WERI-Rb-1 (cell line): ENCODE results near the gene NGFR.

ENCODE experiments used
- DNase-seq: peaks from one replicate; pipeline ENCODE4 v3.0.0-alpha.2; 2020
- H3K27ac ChIP-seq: fragments of 250-450 bp; sonication (Bioruptor Pico); 2 replicates; pipeline ENCODE4 v1.5.1; 2020; ENCODE audit warnings: mild to moderate bottlenecking, moderate library complexity
- H3K27me3 ChIP-seq: fragments of 250-450 bp; sonication (Bioruptor Pico); 2 replicates; pipeline ENCODE4 v1.5.1; 2021; ENCODE audit warnings: mild to moderate bottlenecking, low read depth, moderate library complexity; ENCODE audit not compliant: insufficient read depth, severe bottlenecking
- H3K36me3 ChIP-seq: fragments of 250-450 bp; sonication (Bioruptor Pico); 2 replicates; pipeline ENCODE4 v1.5.1; 2020; ENCODE audit warnings: mild to moderate bottlenecking, moderate library complexity
- H3K4me3 ChIP-seq: 2 replicates; pipeline ENCODE4 v1.5.1; 2011; ENCODE audit warnings: low read depth, mild to moderate bottlenecking, control low read depth, low read length
- H3K9me3 ChIP-seq: fragments of 250-450 bp; sonication (Bioruptor Pico); 2 replicates; pipeline ENCODE4 v1.5.1; 2021; ENCODE audit warnings: mild to moderate bottlenecking, moderate library complexity; ENCODE audit not compliant: severe bottlenecking
- TF ChIP-seq, protein P1 (sequence below): IDR thresholded peaks from 2 replicates; pipeline ENCODE4 v1.5.1; 2011; ENCODE audit warnings: low read depth, mild to moderate bottlenecking, control low read depth, inconsistent platforms, low read length

NGFR gene

DNA sequence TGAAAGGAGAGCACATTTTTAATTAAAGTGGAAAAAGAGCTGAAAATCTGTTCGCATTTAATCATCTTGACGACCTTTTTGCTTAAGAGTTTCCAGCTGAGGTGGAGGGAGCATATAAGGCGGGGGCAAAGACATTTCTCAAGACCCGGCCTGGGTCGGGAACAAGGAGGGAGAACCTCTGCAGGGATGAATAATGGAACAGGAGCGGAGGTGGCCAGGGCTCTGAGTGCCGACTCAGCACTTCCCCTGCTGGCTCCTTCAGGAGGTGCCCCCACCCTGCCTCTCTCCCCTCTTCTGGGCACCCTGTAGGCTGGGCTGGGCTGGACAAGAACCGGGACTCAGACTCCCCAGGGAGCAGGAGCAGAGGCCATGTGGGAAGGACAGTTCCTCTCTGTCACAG is 7.9 kb upstream of the NGFR start:
- Histone ChIP-seq H3K36me3 (no peaks in the 10 kb centered on the region), H3K27me3 (no peaks in the 10 kb centered on the region), H3K4me3 (no peak overlapping the region), H3K27ac (peak overlapping the region; percentile 80), H3K9me3 (no peaks in the 10 kb centered on the region)
- TF ChIP-seq, protein P1, sequence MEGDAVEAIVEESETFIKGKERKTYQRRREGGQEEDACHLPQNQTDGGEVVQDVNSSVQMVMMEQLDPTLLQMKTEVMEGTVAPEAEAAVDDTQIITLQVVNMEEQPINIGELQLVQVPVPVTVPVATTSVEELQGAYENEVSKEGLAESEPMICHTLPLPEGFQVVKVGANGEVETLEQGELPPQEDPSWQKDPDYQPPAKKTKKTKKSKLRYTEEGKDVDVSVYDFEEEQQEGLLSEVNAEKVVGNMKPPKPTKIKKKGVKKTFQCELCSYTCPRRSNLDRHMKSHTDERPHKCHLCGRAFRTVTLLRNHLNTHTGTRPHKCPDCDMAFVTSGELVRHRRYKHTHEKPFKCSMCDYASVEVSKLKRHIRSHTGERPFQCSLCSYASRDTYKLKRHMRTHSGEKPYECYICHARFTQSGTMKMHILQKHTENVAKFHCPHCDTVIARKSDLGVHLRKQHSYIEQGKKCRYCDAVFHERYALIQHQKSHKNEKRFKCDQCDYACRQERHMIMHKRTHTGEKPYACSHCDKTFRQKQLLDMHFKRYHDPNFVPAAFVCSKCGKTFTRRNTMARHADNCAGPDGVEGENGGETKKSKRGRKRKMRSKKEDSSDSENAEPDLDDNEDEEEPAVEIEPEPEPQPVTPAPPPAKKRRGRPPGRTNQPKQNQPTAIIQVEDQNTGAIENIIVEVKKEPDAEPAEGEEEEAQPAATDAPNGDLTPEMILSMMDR: peak; percentile 45
- DNase-seq: no peak

DNA sequence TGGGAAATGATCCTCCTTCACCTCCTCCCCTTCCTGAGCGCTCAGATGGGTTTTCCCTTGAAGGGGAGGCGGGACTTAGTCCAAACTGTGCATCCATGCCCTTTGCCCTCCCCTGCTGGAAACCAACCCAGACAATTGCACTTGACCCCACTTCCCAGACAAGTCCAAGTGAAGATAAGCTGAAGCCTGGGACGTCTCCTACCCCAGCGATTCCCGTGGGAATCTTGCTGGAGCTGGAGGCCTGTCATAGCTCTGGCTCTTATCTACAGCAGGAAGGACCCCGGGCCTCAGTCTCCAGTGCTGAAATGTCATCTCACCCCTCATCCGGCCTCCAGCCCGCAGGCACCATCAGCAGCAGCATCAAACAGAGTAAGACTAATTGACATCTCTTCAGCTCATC is 6.5 kb upstream of the NGFR start:
- Histone ChIP-seq H3K36me3 (no peaks in the 10 kb centered on the region), H3K27me3 (no peaks in the 10 kb centered on the region), H3K9me3 (no peaks in the 10 kb centered on the region), H3K4me3 (no peak overlapping the region), H3K27ac (no peak overlapping the region)
- DNase-seq: no peak
- TF ChIP-seq, protein P1: no peak

DNA sequence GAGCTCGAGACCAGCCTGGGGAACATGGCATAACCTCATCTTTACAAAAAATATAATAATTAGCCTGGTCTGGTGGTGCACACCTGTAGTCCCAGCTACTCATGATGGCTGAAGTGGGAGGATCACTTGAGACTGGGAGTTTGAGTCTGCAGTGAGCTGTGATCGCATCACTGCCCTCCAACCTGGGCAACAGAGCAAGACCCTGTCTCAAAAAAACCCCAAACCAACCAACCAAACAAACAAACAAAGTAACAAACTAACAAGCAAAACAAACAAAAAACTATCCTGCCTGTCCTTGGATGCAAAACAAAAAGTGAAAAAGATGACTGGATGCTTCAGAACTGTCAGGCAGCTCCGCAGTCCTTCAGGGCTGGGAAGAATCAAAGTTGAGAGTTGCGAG is 5.7 kb upstream of the NGFR start:
- TF ChIP-seq, protein P1: no peak
- no peak for DNase-seq
- Histone ChIP-seq H3K9me3 (no peaks in the 10 kb centered on the region), H3K4me3 (no peak overlapping the region), H3K36me3 (no peaks in the 10 kb centered on the region), H3K27ac (no peak overlapping the region), H3K27me3 (no peaks in the 10 kb centered on the region)

DNA sequence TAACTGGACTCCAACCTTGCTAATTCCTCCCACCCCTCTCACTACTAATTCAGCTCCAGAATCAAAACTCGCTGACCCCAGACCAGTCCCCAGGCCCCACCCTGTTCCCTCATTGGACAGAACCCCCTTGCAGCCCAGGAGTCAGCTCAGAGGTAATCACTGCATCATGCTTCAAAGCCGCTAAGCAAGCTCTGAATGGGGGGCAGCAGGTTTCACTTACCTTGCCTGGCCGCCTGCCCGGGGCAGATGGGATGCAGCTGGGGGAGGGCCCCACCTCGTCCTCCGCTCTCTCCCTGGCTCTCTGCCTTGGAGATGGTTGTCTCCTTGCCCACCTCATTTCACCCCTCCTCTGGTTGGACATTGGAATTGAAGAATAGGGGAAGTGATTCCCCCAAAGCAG is 4.8 kb upstream of the NGFR start:
- H3K9me3 ChIP-seq: no peaks in the 10 kb centered on the region
- H3K27ac ChIP-seq: peak overlapping the region; percentile 17
- H3K4me3 ChIP-seq: no peak overlapping the region
- no peaks in the 10 kb centered on the region for H3K27me3 ChIP-seq
- H3K36me3 ChIP-seq: no peaks in the 10 kb centered on the region
- peak; percentile 65 for DNase-seq
- TF ChIP-seq, protein P1: no peak

DNA sequence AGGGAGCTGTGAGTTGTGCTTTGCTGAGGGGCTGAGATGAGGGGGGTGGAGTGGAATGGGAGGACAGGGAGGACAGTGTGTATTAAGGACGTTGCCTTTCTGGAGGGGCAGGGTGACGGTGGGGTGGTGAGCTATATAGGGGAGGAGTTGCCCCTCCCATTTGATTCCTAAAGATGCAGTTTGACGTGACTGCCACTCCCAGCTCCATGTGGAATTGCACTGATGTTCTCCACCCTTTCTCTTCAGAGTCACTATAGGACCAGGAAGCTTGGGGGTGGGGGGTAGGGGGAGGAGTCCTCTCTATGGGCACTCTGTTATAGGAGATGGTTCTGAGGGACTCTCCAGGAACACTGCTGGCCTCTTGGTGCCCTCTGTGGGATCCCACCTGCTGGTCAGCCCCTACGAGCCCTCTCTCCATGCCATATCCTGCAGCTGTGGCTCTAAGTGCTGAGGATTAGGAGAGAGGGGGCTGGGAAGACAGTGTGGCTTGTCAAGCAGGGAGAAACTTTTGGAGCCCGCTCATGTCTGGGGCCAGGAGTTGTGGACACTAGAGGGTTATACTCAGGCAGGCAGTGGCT is 3.8 kb upstream of the NGFR start:
- TF ChIP-seq, protein P1: no peak
- Histone ChIP-seq H3K27me3 (peaks cover 6% of the 10 kb centered on the region), H3K36me3 (no peaks in the 10 kb centered on the region), H3K4me3 (no peak overlapping the region), H3K27ac (no peak overlapping the region), H3K9me3 (peaks cover 2% of the 10 kb centered on the region)
- DNase-seq: no peak

DNA sequence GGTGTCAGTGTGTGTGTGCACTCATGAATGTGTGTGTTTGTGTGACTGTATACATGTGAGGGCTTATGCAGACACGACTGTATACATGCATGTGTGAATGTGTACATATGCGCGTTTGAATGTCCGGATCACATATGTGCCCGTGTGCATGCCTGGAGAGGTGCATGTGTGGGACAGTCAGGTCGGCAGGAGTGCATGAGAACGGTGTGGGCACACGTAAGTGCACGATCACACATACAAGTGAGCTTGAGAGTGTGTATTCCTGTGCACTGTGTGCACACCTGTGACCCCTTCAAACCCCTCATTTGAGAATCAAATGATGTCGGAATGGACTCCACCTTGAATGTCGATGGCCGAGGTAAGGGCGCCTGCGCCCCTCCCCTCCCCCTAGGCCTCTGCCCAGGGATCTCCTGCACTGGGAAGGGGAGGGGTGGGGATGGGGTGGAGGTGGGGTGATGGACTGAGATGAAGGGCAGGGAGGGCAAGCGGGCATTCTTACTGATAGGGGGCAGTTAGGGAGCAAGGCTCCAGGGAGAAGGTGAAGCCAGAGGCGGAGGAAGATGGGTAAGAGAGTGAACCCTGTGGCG is 601 bp upstream of the NGFR start:
- DNase-seq: no peak
- Histone ChIP-seq H3K4me3 (peak overlapping the region; percentile 38), H3K36me3 (no peaks in the 10 kb centered on the region), H3K27me3 (peaks cover 21% of the 10 kb centered on the region), H3K9me3 (peaks cover 2% of the 10 kb centered on the region), H3K27ac (no peak overlapping the region)
- TF ChIP-seq, protein P1: no peak
